Activated CD4-positive, alpha-beta T cell treated with anti-CD3 and anti-CD28 coated beads, Interleukin-2, amount 10 ng/mL, durations not matched to agents 7 days and 5 days (primary cell): ENCODE results near the gene TCF20. TPM values are rescaled to one million over a fixed set of nuclear protein-coding genes. Genes with fewer than 3 reads are reported as not detected.
A peak's percentile ranks its signal among the peaks of the same experiment; 100 is the strongest.

ENCODE experiments used
- CTCF ChIA-PET: fragments of 350-600 bp; sonication (Branson Sonifier 250); formaldehyde crosslinking; loops from one replicate; lab custom pipeline; 2021; ENCODE audit warnings: antibody characterized with exemption; lab: Charles Lee
- POLR2A ChIA-PET: fragments of 350-600 bp; sonication (Branson Sonifier 250); formaldehyde crosslinking; loops from one replicate; lab custom pipeline; 2021; ENCODE audit warnings: antibody characterized with exemption; lab: Charles Lee
- DNase-seq: peaks from one replicate; pipeline ENCODE4 v3.0.0-alpha.2; 2020
- H3K27ac Mint-ChIP-seq: one replicate; pipeline ENCODE4 v1.8.0; 2021; ENCODE audit warnings: mild to moderate bottlenecking, moderate library complexity, mixed read lengths
- H3K27me3 Mint-ChIP-seq: one replicate; pipeline ENCODE4 v1.8.0; 2021; ENCODE audit warnings: mixed read lengths
- H3K36me3 Mint-ChIP-seq: one replicate; pipeline ENCODE4 v1.8.0; 2021; ENCODE audit warnings: low read depth, mixed read lengths
- H3K4me1 Mint-ChIP-seq: one replicate; pipeline ENCODE4 v1.8.0; 2021; ENCODE audit warnings: mixed read lengths
- H3K4me3 Mint-ChIP-seq: one replicate; pipeline ENCODE4 v1.8.0; 2021; ENCODE audit warnings: mild to moderate bottlenecking, moderate library complexity, mixed read lengths
- H3K9me3 Mint-ChIP-seq: one replicate; pipeline ENCODE4 v1.8.0; 2021; ENCODE audit warnings: mixed read lengths
- total RNA-seq, 2 experiments: library from RNA; stranded (reverse); gene quantifications; one replicate each; pipeline ENCODE4 v1.2.3, GENCODE V29; 2021

TCF20 gene
- total RNA-seq, 2 experiments from 2014 or later, result 82.1 to 87.1 TPM

DNA sequence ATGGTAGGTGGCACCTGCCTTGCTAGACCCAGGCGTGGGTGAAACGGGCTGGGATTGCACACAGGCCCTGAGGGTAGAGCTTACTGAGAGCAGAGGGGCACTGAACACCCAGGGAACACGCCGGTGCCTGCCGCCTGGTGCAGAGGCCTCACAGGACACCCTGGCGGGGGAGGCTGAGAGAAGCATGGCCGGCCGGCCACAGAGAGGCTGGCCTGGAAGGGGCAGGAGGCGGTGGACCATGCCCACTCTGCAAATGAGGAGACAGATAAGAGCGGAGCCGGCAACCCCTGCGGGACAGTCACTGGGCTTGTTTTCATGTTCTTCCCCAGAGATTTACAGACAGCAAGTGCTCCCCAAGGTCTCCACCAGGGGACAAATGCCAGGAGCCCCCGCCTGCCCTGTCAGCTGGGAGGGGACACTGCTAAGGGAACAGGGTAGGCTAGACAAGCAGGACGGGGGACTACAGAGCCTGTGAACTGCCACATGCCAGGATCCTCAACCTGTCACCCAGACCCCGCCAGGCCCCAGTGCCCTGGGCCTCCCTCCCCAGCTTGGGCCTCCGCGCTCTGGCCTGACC lies 38.5 kb upstream of the TCF20 start:
- Mint-ChIP-seq H3K27me3 (peaks cover 5% of the 10 kb centered on the region), H3K36me3 (no peaks in the 10 kb centered on the region), H3K4me1 (peaks cover 30% of the 10 kb centered on the region), H3K27ac (no peak overlapping the region), H3K9me3 (no peaks in the 10 kb centered on the region), H3K4me3 (no peak overlapping the region)
- CTCF ChIA-PET, result interaction anchor here (0.6 to 1.1 kb wide), 3 partner anchors 55 to 344 kb away, joined by 3 to 5 read pairs (median 3); no protein-coding TSS in a partner anchor
- POLR2A ChIA-PET, result no interaction called here
- no peak for DNase-seq

DNA sequence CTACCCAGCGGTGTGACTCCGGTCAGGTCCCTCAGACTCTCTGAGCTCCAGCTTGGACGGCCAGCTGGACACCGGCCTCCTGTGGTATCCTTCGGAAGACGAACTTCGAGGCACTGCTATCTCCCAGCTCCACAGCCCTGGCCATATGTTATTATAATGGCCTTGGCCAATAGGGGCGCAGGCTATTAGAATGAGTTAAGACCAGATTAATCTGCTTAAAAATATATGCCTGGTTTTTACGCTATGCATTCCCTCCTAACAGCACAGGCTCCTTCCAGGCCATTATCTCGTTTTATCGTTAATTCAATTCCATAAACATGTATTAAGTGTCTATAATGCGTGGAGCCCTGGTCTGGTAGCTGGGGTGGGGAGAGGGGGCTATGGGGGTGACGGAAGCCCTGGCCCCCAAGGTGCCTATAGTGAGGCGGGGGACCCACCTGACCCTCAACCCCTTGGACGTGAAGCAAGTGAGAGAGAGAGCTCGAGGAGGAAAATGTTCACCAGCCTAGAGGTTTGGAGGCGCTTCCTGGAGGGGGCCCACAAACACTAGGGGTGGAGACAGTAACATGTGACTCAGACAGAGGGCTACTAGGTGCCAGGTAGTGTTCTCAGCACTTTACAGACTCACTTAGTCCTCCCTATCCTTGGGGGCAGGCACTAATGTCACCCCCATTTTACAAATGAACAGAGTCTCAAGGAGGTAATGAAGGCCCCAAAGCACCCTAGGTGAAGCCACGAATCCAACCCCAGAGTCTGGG lies 37.5 kb upstream of the TCF20 start:
- H3K4me1 Mint-ChIP-seq, result peaks cover 31% of the 10 kb centered on the region
- H3K27me3 Mint-ChIP-seq, result peaks cover 5% of the 10 kb centered on the region
- H3K9me3 Mint-ChIP-seq, result no peaks in the 10 kb centered on the region
- CTCF ChIA-PET, result interaction anchor here (1.1 to 1.4 kb wide), 3 partner anchors 11 to 226 kb away, joined by 3 read pairs; no protein-coding TSS in a partner anchor
- POLR2A ChIA-PET, result no interaction called here
- H3K4me3 Mint-ChIP-seq, result no peak overlapping the region
- no peak for DNase-seq
- peak overlapping the region; percentile 66 for H3K27ac Mint-ChIP-seq
- H3K36me3 Mint-ChIP-seq, result no peaks in the 10 kb centered on the region

DNA sequence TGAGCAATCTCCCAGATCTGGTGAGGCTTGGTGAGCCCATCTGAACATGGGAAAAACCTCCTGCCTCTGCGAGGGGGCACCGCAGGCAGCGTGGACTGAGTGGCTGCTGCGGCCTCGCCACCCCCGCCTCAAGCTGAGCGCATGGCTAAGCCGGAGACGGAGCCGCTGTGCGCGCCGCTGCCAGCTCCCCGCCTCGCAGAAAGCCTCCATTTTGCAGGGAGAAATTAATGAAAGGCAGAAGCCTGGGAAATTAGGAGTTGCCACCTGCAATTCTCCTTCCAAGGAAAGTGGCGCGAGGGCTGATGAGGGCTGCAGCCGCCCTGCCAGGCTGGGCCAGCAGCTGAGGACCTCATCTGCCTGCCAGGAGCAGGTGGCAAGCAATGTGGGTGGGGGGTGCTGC lies 35.6 kb upstream of the TCF20 start:
- DNase-seq, result no peak
- Mint-ChIP-seq H3K27me3 (peaks cover 5% of the 10 kb centered on the region), H3K36me3 (no peaks in the 10 kb centered on the region), H3K4me3 (no peak overlapping the region), H3K27ac (no peak overlapping the region), H3K9me3 (no peaks in the 10 kb centered on the region), H3K4me1 (peaks cover 30% of the 10 kb centered on the region)
- CTCF ChIA-PET, result interaction anchor here (1.6 kb wide), 1 partner anchor 10 kb away, joined by 4 read pairs; no protein-coding TSS in a partner anchor
- POLR2A ChIA-PET, result no interaction called here

DNA sequence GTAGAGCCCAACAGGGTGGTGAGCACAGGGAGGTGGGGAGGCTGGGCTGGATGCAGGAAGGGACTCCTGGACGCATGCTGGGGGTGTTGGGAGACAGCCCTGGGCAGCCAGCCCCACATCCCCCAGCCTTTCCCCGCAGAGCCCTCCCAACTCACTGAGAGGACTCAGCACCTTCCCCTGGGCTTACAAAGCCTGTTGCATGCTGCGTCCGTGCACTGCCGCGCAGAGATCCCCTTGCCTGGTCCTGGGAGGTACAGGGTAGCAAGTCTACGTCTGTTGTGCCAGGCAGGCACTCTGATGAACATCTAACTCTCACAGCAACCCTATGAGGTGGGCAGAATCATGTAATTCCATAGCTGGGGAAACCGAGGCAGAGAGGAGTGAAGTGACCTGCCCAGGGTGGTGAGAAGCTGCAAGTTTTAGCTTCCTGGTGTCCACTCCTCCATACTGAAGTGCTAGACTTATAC lies 33.9 kb upstream of the TCF20 start:
- no peak overlapping the region for H3K4me3 Mint-ChIP-seq
- peaks cover 46% of the 10 kb centered on the region for H3K4me1 Mint-ChIP-seq
- DNase-seq, result no peak
- no peaks in the 10 kb centered on the region for H3K36me3 Mint-ChIP-seq
- H3K27me3 Mint-ChIP-seq, result peaks cover 5% of the 10 kb centered on the region
- H3K27ac Mint-ChIP-seq, result no peak overlapping the region
- ChIA-PET POLR2A (no interaction called here), CTCF (interaction anchor here (0.8 to 1.6 kb wide), 4 partner anchors 8 to 214 kb away, joined by 3 to 4 read pairs (median 4); partner anchors contain the start of gene NDUFA6)
- no peaks in the 10 kb centered on the region for H3K9me3 Mint-ChIP-seq

DNA sequence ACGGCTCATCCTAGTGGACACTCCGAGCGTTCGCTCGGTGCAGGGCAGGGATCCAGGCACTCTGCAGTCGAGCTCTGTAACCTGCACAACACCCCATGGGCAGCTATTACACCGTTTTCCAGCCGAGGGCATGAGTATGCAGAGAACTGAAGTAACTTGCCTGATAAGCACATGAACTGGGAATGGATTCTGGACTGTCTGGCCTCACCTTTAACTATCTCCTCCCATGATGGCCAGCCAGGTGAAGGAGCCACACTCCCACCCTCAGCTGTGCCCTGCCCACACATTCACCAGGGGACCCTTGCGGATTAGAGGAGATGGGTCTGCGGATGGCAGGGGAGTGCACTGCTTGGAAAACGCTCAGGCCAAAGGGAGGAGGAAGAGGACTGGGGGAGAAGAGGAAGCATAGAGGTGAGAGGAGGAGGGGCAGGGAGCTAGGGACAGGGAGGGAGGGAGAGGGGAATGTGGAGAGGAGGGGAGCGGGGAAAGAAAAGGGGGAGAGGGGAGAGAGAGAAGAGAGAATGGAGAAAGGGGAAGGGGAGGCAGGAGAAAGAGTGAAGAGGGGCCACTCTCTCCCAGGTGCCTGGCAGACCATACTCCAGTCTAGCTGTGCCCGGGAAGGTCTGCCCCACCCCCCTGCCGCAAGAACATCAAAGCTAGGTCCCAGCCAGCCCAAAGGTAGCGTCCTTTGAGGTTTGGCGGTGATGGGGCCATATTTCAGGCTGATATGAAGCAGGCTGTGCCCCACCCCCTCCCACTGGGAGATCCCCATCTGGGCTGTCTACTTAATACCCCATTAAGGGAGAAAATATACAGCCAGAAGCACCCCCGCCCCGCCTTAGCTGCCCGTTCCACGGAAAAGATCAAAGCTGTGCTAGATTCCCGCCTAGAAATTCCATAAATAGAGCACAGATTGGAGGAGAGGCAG lies 33.2 kb upstream of the TCF20 start:
- Mint-ChIP-seq H3K4me3 (no peak overlapping the region), H3K27me3 (peaks cover 5% of the 10 kb centered on the region), H3K9me3 (no peaks in the 10 kb centered on the region), H3K36me3 (no peaks in the 10 kb centered on the region), H3K27ac (peak overlapping the region; percentile 20), H3K4me1 (peaks cover 53% of the 10 kb centered on the region)
- POLR2A ChIA-PET, result no interaction called here
- CTCF ChIA-PET, result interaction anchor here (1.1 to 1.6 kb wide), 3 partner anchors 10 to 213 kb away, joined by 3 to 4 read pairs (median 3); partner anchors contain the start of gene NDUFA6
- DNase-seq, result no peak

DNA sequence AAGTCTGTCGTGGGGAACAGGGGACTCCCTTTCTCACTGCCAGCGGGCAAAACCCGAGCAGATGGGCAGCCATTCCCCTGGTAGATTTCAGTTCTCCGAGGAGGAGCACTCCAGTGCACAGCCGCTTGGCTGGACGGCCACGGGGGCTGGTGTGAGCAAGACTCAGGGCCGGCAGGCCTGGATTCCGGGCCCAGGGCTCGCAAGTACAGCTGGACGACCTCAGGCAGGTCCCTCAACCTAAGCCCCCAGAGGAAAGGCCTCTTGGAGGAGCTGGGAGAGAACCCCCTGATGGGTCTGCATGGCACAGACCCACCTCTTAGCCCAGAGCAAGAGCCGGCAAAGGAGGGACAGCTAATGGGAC lies 31.3 kb upstream of the TCF20 start:
- Mint-ChIP-seq H3K9me3 (no peaks in the 10 kb centered on the region), H3K4me3 (no peak overlapping the region), H3K4me1 (peaks cover 65% of the 10 kb centered on the region), H3K36me3 (no peaks in the 10 kb centered on the region), H3K27me3 (peaks cover 5% of the 10 kb centered on the region), H3K27ac (no peak overlapping the region)
- DNase-seq, result no peak
- CTCF ChIA-PET, result interaction anchor here (0.9 to 1.7 kb wide), 2 partner anchors 12 to 17 kb away, joined by 3 to 4 read pairs; no protein-coding TSS in a partner anchor
- POLR2A ChIA-PET, result no interaction called here

DNA sequence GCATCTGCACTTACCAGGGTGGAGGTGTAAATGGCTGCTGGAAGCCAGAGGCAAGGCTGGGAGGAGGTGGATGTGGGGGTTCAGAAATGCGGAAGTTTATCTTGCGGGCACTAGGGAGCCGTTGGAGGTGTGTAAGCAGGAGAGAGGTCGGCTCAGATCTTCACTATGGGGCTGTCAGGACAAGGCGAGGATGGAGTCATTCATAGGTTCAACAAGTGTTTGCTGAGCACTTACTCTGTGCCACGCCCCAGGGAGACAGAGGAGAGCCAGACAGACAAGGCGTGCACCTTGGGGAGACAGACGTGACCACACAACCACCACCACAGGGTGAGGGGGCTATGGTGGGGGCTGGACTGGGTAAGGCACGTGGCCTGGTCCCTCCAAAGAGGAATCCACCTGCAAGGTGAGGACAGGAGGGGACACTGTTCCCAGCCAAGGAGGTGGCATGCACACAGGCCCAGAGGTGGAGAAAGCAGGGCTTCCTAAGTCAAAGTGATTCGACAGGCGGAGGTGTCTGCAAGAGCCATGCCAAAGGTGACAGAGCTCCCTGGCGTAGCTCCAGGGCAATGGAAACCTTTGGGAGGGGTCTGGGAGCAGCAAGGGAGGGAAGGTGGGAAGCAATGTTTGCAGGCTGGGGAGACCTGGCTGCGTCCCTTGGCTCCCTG lies 30.8 kb upstream of the TCF20 start:
- Mint-ChIP-seq H3K4me1 (peaks cover 67% of the 10 kb centered on the region), H3K36me3 (no peaks in the 10 kb centered on the region), H3K4me3 (peak overlapping the region; percentile 66), H3K27ac (peak overlapping the region; percentile 88), H3K27me3 (peaks cover 5% of the 10 kb centered on the region), H3K9me3 (no peaks in the 10 kb centered on the region)
- DNase-seq, result no peak
- CTCF ChIA-PET, result interaction anchor here (0.9 to 1.7 kb wide), 2 partner anchors 12 to 17 kb away, joined by 3 to 4 read pairs; no protein-coding TSS in a partner anchor
- POLR2A ChIA-PET, result no interaction called here

DNA sequence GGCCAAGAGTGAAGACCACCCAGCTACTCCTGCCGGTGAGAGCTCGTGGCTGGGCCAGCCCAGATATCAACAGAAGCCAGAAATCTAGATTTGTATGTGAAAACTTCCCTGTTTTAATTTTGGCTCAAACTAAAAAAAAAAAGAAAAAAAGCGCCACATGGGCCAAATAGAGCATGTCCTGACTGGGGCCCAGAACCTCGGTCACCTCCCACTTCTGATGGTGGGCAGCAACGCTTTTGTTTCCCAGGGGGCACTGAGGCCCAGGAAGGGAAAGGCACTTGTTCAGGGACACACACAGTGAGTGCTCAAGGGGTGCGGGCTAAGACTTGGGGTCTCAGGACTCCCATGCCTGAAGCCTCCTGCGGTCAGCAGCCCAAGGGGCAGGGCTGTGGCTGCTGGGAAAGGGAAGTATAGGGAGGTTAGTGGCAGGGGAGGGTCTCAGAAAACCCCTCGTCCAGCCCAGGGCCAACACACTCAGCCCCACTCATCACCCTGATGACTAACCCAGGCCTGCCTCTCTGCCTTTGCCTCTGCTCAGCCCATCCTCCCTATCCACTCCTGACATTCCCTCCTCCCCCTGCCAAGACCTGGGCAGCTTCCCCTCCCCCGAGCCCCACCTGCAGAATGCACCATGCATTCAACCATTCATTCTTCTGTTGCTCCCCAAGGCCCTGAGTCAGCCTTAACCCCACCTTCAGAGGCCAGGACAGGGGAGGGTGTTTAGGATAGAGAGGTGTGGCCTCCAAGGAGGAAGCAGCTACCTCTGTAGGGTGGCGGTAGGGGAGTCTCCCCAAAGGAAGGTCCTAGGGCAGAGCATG lies 30.0 kb upstream of the TCF20 start:
- no peaks in the 10 kb centered on the region for H3K36me3 Mint-ChIP-seq
- DNase-seq, result peak; percentile 63
- peak overlapping the region; percentile 88 for H3K27ac Mint-ChIP-seq
- ChIA-PET CTCF (interaction anchor here (1.7 kb wide), 1 partner anchor 18 kb away, joined by 4 read pairs; no protein-coding TSS in a partner anchor), POLR2A (no interaction called here)
- peak overlapping the region; percentile 66 for H3K4me3 Mint-ChIP-seq
- H3K9me3 Mint-ChIP-seq, result no peaks in the 10 kb centered on the region
- peaks cover 5% of the 10 kb centered on the region for H3K27me3 Mint-ChIP-seq
- H3K4me1 Mint-ChIP-seq, result peaks cover 70% of the 10 kb centered on the region

DNA sequence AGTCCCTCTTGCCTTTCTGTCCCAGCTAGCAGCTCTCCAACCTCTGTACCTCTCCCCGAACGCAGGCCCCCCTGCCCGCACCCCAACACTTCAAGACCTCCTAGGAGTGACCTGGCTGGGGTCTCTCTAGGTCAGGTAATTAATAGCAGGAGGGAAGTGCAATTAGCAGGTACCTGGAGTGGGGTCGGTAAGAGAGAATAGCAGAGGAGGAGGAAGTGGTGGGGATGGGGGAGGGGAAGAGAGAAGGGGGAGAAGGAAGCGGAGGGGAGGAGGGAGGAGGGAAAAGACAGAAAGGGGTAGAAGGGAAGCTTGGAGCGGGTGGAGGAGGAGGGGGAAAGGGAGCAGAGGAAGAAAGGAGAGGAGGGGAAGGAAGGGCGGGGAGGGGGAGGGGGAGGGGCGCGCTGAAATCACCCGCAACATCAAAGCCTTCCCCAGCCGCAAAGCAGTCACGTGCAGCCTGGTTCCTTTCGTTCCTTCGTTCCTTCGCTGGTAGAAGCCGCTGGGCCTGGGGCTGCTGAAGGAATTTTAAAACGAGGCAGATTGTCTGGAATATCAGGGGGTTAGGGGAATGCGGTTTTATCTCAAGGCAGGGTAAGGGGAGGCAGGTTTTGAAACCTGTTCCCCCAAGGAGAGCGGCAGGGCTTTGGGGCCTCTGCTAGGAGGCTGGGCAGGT lies 29.3 kb upstream of the TCF20 start:
- Mint-ChIP-seq H3K27me3 (peaks cover 5% of the 10 kb centered on the region), H3K36me3 (no peaks in the 10 kb centered on the region), H3K9me3 (no peaks in the 10 kb centered on the region), H3K27ac (peak overlapping the region; percentile 88), H3K4me1 (peaks cover 72% of the 10 kb centered on the region), H3K4me3 (peak overlapping the region; percentile 66)
- DNase-seq, result peak; percentile 73
- ChIA-PET POLR2A (no interaction called here), CTCF (no interaction called here)

DNA sequence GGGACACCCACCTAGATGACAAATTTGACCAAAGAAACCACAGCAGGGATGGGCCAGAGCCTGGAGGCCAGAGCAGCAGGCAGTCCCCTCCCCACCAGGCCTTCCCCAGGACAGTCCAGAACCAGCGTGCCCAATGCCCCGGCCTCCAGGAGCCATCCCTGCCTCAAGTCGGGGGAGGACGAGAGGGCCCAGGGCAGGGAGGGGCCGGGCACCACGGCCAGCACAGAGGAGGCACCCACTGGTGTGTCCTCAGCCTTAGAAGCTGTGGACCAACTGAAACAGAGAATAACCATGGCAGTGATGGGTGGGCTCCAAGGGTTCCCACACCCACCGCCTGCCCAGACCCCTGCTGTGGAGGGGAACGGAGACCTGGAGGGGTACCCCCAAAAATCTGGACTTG lies 28.3 kb upstream of the TCF20 start:
- H3K4me1 Mint-ChIP-seq, result peaks cover 74% of the 10 kb centered on the region
- no peaks in the 10 kb centered on the region for H3K9me3 Mint-ChIP-seq
- DNase-seq, result no peak
- no peaks in the 10 kb centered on the region for H3K27me3 Mint-ChIP-seq
- CTCF ChIA-PET, result interaction anchor here (1.2 kb wide), 1 partner anchor 141 kb away, joined by 3 read pairs; no protein-coding TSS in a partner anchor
- H3K4me3 Mint-ChIP-seq, result no peak overlapping the region
- POLR2A ChIA-PET, result no interaction called here
- no peaks in the 10 kb centered on the region for H3K36me3 Mint-ChIP-seq
- H3K27ac Mint-ChIP-seq, result peak overlapping the region; percentile 65

DNA sequence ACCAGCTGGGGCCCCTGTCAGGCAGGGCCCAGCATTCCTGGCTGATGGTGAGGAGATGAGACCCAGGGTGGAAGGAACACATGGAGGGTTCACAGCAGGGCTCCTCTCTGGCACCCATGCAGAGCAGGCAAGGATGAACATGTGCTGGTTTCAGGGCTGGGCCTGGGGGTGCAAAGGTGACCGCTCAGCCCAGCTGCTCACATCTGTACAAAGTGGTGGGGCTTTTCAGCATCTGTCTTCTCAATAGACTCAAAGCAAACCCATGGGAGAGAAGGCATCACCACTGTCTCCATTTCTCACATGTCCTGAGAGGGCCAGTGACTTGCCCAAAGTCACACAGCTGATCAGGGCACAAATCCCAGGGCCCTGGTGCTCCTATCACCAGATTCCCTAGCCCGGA lies 27.3 kb upstream of the TCF20 start:
- no peak overlapping the region for H3K4me3 Mint-ChIP-seq
- peaks cover 72% of the 10 kb centered on the region for H3K4me1 Mint-ChIP-seq
- H3K27ac Mint-ChIP-seq, result peak overlapping the region; percentile 69
- no peaks in the 10 kb centered on the region for H3K9me3 Mint-ChIP-seq
- H3K36me3 Mint-ChIP-seq, result no peaks in the 10 kb centered on the region
- no peak for DNase-seq
- ChIA-PET CTCF (interaction anchor here (1.0 to 1.3 kb wide), 3 partner anchors 18 to 141 kb away, joined by 3 read pairs; no protein-coding TSS in a partner anchor), POLR2A (no interaction called here)
- H3K27me3 Mint-ChIP-seq, result no peaks in the 10 kb centered on the region
